GM12864 (cell line): ENCODE results near the gene BMPER.

ENCODE experiments used
- DNase-seq: peaks from one replicate; pipeline ENCODE4 v3.0.0-alpha.2; 2011; ENCODE audit warnings: low read depth
- H3K4me3 ChIP-seq: 2 replicates; pipeline ENCODE4 v1.5.1; 2011; ENCODE audit warnings: mild to moderate bottlenecking, low read depth, low read length, control low read depth
- CTCF ChIP-seq: IDR thresholded peaks from 2 replicates; pipeline ENCODE4 v1.5.1; 2011; ENCODE audit warnings: low read depth, mild to moderate bottlenecking, moderate library complexity, low read length, control low read depth, inconsistent platforms; ENCODE audit errors: missing control alignments

Gene BMPER

GRCh38 chr7:33919449-33919848 is 14.1 kb downstream of the BMPER start:
- no peak for TF ChIP-seq CTCF
- no peak for DNase-seq
- no peak overlapping the region for H3K4me3 ChIP-seq

DNA sequence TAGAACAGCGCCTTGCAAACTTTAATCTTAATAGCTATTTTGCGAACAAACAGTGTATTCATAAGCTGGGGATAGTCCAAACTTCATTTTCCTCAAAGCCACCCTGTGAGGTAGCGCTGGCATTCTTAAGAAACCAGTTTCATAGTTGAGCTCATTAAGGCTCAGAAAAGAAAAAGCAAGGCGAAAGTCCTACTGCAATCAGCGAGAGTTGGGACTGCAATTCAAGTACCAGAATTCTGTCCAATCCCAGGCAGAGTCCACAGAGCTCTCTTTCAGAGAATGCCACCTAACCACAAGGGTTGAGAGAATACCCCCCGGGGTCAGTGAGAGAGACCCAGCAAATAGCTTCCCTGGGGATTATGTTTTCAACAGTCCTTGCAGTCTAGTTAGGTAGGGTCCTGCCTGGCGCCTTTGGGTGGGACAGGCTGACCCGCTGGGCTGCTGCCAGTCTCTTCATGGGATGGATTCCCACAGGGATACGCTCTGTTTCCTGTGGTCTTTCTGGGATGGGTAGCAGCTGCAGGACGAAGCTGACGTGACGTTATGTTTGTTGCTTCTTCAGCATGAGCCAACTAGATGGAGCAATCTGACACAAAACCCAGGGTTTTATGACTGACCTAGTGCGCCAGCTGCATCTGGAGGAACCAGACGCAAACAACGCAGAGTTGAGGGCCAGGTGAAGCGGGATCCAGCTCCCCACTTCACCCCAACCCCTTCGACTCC is 16.0 kb downstream of the BMPER start:
- H3K4me3 ChIP-seq: no peak overlapping the region
- TF ChIP-seq CTCF: no peak
- no peak for DNase-seq

- DNase-seq: no peak
- no peak overlapping the region for H3K4me3 ChIP-seq
- no peak for TF ChIP-seq CTCF
Measured at GRCh38 chr7:33922820-33923219, 17.5 kb downstream of the BMPER start.

DNA sequence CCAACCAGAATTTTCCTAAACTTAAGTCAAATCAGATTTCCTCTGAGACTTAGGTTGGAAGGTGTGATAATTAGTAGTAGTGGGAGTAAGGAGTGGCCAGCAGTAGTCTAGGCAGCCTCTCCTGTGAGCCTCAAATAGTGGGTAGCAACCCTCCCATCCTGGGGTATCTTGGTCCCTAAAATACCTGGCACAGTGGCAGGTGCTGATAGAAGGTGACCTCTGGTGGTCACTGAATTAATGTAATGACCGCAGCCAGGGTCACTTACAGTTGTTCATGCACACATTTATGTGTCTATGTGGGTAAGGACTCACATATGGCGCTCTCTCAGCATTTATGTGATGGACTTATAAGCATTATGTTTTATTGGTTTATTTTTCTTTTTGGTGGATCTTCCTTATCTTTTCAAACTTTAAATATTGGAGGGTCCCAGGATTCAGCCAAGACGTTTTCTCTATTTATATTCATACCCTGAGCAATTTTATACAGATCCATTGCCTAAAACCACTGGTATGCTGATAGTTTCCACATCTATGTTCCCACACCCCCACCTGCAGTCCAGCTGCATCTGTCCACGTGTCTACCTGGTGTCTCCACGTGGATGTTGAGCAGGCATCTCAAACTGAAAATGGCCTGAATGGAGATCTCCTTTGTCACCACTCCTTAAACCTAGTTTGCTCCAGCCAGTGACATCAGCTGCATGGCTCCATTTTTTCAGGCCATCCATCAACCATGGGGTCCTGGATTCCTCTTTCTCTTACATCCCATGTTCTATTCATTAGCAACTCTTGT is 18.3 kb downstream of the BMPER start:
- TF ChIP-seq CTCF: no peak
- no peak overlapping the region for H3K4me3 ChIP-seq
- DNase-seq: no peak

- H3K4me3 ChIP-seq: no peak overlapping the region
- DNase-seq: no peak
- no peak for TF ChIP-seq CTCF
Measured at GRCh38 chr7:33926535-33926934, 21.2 kb downstream of the BMPER start.

- no peak overlapping the region for H3K4me3 ChIP-seq
- no peak for TF ChIP-seq CTCF
- DNase-seq: no peak
Measured at GRCh38 chr7:33928986-33929385, 23.6 kb downstream of the BMPER start.

DNA sequence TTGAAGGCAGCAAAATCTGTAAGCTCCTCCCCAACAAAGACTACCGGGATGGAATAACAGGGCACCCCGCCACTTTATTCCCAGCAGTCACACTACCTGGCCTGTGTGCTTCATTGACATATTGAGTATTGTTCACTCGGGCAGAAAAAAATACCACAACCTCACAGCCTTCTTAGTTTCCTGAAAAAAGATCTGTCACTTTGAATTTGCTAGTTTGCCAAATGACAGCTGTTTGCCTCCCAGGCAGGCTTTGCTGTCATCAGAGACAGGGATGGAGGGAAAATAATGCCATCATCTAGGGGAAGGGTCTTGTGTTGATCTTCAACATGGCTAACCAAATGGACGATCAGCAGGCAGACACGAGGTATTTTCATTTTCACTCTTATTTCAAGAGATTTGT is 26.9 kb downstream of the BMPER start:
- TF ChIP-seq CTCF: no peak

More for the DNA sequence above, 26.9 kb downstream of the BMPER start:
- no peak overlapping the region for H3K4me3 ChIP-seq
- no peak for DNase-seq
